NCI-H82 treated with DMSO at 0.1 percent for 48 hours (cell line): ENCODE results near the gene LSM7.

ENCODE experiments used
- DNase-seq: peaks from one replicate; lab custom pipeline; 2025; ENCODE audit not compliant: unreplicated experiment; lab: John Stamatoyannopoulos, UW

The LSM7 gene

GRCh38 chr19:2305452-2306280, 22.7 kb downstream of the LSM7 start:
- no peak for DNase-seq

- no peak for DNase-seq
These were observed 25.1 kb downstream of the LSM7 start for GRCh38 chr19:2303211-2303798.

GRCh38 chr19:2302319-2303210, 25.8 kb downstream of the LSM7 start:
- no peak for DNase-seq

GRCh38 chr19:2300533-2300932, 27.9 kb downstream of the LSM7 start:
- DNase-seq: no peak

GRCh38 chr19:2296141-2296540, 32.2 kb downstream of the LSM7 start:
- DNase-seq: no peak

- no peak for DNase-seq
These were observed 33.6 kb downstream of the LSM7 start for GRCh38 chr19:2294687-2295335.

GRCh38 chr19:2291185-2291751, 37.1 kb downstream of the LSM7 start:
- no peak for DNase-seq

GRCh38 chr19:2290441-2291184, 37.8 kb downstream of the LSM7 start:
- no peak for DNase-seq

GRCh38 chr19:2289714-2290435, 38.5 kb downstream of the LSM7 start:
- DNase-seq: no peak

- no peak for DNase-seq
These were observed 39.3 kb downstream of the LSM7 start for GRCh38 chr19:2288818-2289713.

GRCh38 chr19:2288338-2288817, 40.0 kb downstream of the LSM7 start:
- no peak for DNase-seq

- no peak for DNase-seq
These were observed 40.6 kb downstream of the LSM7 start for GRCh38 chr19:2287585-2288337.

- DNase-seq: no peak
These were observed 41.8 kb downstream of the LSM7 start for GRCh38 chr19:2286402-2287140.

- no peak for DNase-seq
These were observed 44.4 kb downstream of the LSM7 start for GRCh38 chr19:2283835-2284507.

- no peak for DNase-seq
These were observed 45.5 kb downstream of the LSM7 start for GRCh38 chr19:2282862-2283237.

GRCh38 chr19:2282062-2282861, 46.1 kb downstream of the LSM7 start, which contains the start of gene PEAK3:
Gene PEAK3, minus strand, starts transcription at chr19:2282175. Its CDS starts 1,244 bp downstream, at chr19:2280931.
- no peak for DNase-seq
